ENCODE results near the gene NOL3.

NOL3 gene

GRCh38 chr16:67213197-67214019, 43.1 kb downstream of the NOL3 start:
- TF ChIP-seq POLR2A (IDR thresholded peaks at IDR 0.05; ENCODE audit: low read depth, low read length) (no peak), POLR2AphosphoS5 (IDR thresholded peaks at IDR 0.05; ENCODE audit: low read depth, low read length) (no peak), TAF1 (IDR thresholded peaks at IDR 0.05; ENCODE audit: borderline replicate concordance, low read depth, low read length) (no peak)
- DNase-seq (ENCODE audit: insufficient read length) (no peak), FAIRE-seq (no peak)

GRCh38 chr16:67215706-67216105, 45.4 kb downstream of the NOL3 start:
- DNase-seq (ENCODE audit: insufficient read length) (no peak), FAIRE-seq (no peak)
- TF ChIP-seq POLR2A (IDR thresholded peaks at IDR 0.05; ENCODE audit: low read depth, low read length) (no peak), POLR2AphosphoS5 (IDR thresholded peaks at IDR 0.05; ENCODE audit: low read depth, low read length) (no peak), TAF1 (IDR thresholded peaks at IDR 0.05; ENCODE audit: borderline replicate concordance, low read depth, low read length) (no peak)

- FAIRE-seq (no peak), DNase-seq (ENCODE audit: insufficient read length) (no peak)
- no peak for TF ChIP-seq POLR2A (IDR thresholded peaks at IDR 0.05; ENCODE audit: low read depth, low read length)
- no peak for TF ChIP-seq POLR2AphosphoS5 (IDR thresholded peaks at IDR 0.05; ENCODE audit: low read depth, low read length)
- TF ChIP-seq TAF1 (IDR thresholded peaks at IDR 0.05; ENCODE audit: borderline replicate concordance, low read depth, low read length), result no peak
Measured at GRCh38 chr16:67216612-67217490, 46.5 kb downstream of the NOL3 start.

- no peak for DNase-seq (ENCODE audit: insufficient read length)
- TF ChIP-seq POLR2AphosphoS5 (IDR thresholded peaks at IDR 0.05; ENCODE audit: low read depth, low read length) (no peak), POLR2A (IDR thresholded peaks at IDR 0.05; ENCODE audit: low read depth, low read length) (no peak), TAF1 (IDR thresholded peaks at IDR 0.05; ENCODE audit: borderline replicate concordance, low read depth, low read length) (no peak)
- no peak for FAIRE-seq
Measured at GRCh38 chr16:67223992-67224391, 53.7 kb downstream of the NOL3 start.

Measured in GM12892 (cell line).